ENCODE data around the gene GGACT. TPM values are rescaled to one million over a fixed set of nuclear protein-coding genes. Genes with fewer than 3 reads are reported as not detected.

GGACT gene
- total and polyA plus RNA-seq, 2 of the 8 experiments (the other 6 are each of a cell fraction or from before 2014, with no cell fraction given), result 1.1 to 1.5 TPM

- TF ChIP-seq CHD7 (IDR thresholded peaks at IDR 0.05; ENCODE audit: insufficient replicate concordance, low read length) (no peak), JUND (IDR thresholded peaks at IDR 0.05; ENCODE audit: low read length) (no peak), BRCA1 (IDR thresholded peaks at IDR 0.05; ENCODE audit: low read depth, low read length) (no peak)
Observed at GRCh38 chr13:100502446-100502845, 86.1 kb downstream of the GGACT start (continued).

Measured in H1 (cell line).